ENCODE data around the gene CCNY. TPM values are rescaled to one million over a fixed set of nuclear protein-coding genes. Genes with fewer than 3 reads are reported as not detected.

The CCNY gene
- total RNA-seq, 2 donors from 2014 or later, result 40.1 to 84.6 TPM

GRCh38 chr10:35369049-35369611 is 32.8 kb downstream of the CCNY start:
- Histone ChIP-seq H3K36me3 (no peaks in the 10 kb centered on the region), H3K9me3 (no peaks in the 10 kb centered on the region), H3K4me1 (ENCODE audit: control insufficient read depth in 1 of 2, low read depth in 2 of 2) (peaks cover 21 to 27% of the 10 kb centered on the region in 2 donors), H3K27me3 (replicated peaks; ENCODE audit: insufficient read depth) (no peaks in the 10 kb centered on the region), H3K4me3 (no peak overlapping the region), H3K27ac (peak overlapping the region in 1 of 2 donors; percentile 29)
- ATAC-seq (ENCODE audit: insufficient number of reproducible peaks, low FRiP score, low read depth) (no peak), DNase-seq (ENCODE audit: low spot score) (no peak)
- TF ChIP-seq, protein P1, sequence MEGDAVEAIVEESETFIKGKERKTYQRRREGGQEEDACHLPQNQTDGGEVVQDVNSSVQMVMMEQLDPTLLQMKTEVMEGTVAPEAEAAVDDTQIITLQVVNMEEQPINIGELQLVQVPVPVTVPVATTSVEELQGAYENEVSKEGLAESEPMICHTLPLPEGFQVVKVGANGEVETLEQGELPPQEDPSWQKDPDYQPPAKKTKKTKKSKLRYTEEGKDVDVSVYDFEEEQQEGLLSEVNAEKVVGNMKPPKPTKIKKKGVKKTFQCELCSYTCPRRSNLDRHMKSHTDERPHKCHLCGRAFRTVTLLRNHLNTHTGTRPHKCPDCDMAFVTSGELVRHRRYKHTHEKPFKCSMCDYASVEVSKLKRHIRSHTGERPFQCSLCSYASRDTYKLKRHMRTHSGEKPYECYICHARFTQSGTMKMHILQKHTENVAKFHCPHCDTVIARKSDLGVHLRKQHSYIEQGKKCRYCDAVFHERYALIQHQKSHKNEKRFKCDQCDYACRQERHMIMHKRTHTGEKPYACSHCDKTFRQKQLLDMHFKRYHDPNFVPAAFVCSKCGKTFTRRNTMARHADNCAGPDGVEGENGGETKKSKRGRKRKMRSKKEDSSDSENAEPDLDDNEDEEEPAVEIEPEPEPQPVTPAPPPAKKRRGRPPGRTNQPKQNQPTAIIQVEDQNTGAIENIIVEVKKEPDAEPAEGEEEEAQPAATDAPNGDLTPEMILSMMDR (IDR thresholded peaks at IDR 0.05), result no peak

GRCh38 chr10:35371731-35372130 is 35.4 kb downstream of the CCNY start:
- Histone ChIP-seq H3K4me3 (no peak overlapping the region), H3K36me3 (no peaks in the 10 kb centered on the region), H3K4me1 (ENCODE audit: control insufficient read depth in 1 of 2, low read depth in 2 of 2) (peaks cover 17 to 24% of the 10 kb centered on the region in 2 donors), H3K9me3 (no peaks in the 10 kb centered on the region), H3K27ac (no peak overlapping the region), H3K27me3 (replicated peaks; ENCODE audit: insufficient read depth) (no peaks in the 10 kb centered on the region)
- ATAC-seq (ENCODE audit: insufficient number of reproducible peaks, low FRiP score, low read depth) (no peak), DNase-seq (ENCODE audit: low spot score) (no peak)
- TF ChIP-seq, protein P1 (IDR thresholded peaks at IDR 0.05), result no peak

DNA sequence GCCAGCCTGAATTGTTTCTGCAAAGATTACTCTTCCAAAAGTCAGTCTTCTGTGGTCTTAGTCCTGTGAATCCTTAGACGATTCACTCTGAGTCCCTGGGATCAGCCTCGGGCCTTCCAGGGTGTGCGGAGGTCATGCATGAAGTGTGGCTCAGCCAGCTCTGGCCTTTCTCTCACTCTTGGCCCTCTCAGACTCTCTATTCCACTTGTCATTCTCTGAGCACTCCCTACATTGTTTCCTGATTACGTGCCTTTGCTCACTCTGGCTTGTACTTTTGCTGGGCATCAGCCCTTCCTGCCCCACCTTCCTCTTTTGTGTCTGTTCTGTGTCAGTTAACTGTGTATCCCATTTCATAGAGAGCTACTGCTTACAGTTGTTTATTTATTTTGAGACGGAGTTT is 36.0 kb downstream of the CCNY start:
- H3K36me3 ChIP-seq, result no peaks in the 10 kb centered on the region
- H3K4me1 ChIP-seq (ENCODE audit: control insufficient read depth in 1 of 2, low read depth in 2 of 2), result peaks cover 17 to 24% of the 10 kb centered on the region in 2 donors
- ATAC-seq (ENCODE audit: insufficient number of reproducible peaks, low FRiP score, low read depth) (no peak), DNase-seq (ENCODE audit: low spot score) (no peak)
- no peak overlapping the region for H3K27ac ChIP-seq
- H3K27me3 ChIP-seq (replicated peaks; ENCODE audit: insufficient read depth), result no peaks in the 10 kb centered on the region
- no peak overlapping the region for H3K4me3 ChIP-seq
- TF ChIP-seq, protein P1 (IDR thresholded peaks at IDR 0.05), result no peak
- no peaks in the 10 kb centered on the region for H3K9me3 ChIP-seq

DNA sequence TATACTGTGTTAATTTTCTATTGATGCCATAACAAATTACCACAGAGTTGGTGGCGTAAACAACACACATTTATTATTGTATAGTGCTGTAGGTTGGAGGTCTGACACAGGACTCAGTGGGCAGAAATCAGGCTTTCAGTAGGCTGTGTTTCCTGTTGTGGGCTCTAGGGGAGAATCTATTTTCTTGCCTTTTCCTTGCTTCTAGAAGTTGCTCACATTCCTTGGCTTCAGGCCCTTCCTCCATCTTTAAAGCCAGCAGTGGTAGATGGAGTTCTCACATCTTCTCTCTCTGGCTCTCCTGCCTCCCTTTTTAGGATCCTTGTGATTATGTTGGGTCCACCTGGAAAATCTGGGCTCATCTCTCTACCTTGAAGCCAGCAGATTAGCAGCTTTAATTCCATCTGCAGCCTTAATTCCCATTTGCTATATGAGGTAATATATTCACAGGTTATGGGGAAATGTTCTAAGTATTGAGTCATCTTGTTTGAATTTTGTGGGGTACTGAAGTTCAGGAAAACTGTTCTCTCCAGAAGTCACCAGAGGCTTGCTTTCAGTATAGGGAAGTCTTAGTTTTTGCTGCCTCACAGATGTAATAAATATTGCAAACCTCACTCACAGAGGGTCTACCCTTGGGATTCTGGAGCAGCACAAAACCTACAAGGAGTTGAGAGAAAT is 38.9 kb downstream of the CCNY start:
- Histone ChIP-seq H3K36me3 (no peaks in the 10 kb centered on the region), H3K27me3 (replicated peaks; ENCODE audit: insufficient read depth) (no peaks in the 10 kb centered on the region), H3K27ac (no peak overlapping the region), H3K9me3 (no peaks in the 10 kb centered on the region), H3K4me3 (no peak overlapping the region), H3K4me1 (ENCODE audit: control insufficient read depth in 1 of 2, low read depth in 2 of 2) (peaks cover 20 to 24% of the 10 kb centered on the region in 2 donors)
- no peak for ATAC-seq (ENCODE audit: insufficient number of reproducible peaks, low FRiP score, low read depth)
- TF ChIP-seq, protein P1 (IDR thresholded peaks at IDR 0.05), result no peak
- no peak for DNase-seq (ENCODE audit: low spot score)

GRCh38 chr10:35377050-35377728 is 40.9 kb downstream of the CCNY start:
- no peak for DNase-seq (ENCODE audit: low spot score)

More at GRCh38 chr10:35377050-35377728, 40.9 kb downstream of the CCNY start:
- Histone ChIP-seq H3K27me3 (replicated peaks; ENCODE audit: insufficient read depth) (no peaks in the 10 kb centered on the region), H3K4me1 (ENCODE audit: control insufficient read depth in 1 of 2, low read depth in 2 of 2) (peaks cover 23 to 26% of the 10 kb centered on the region in 2 donors), H3K27ac (no peak overlapping the region), H3K4me3 (no peak overlapping the region), H3K9me3 (no peaks in the 10 kb centered on the region), H3K36me3 (no peaks in the 10 kb centered on the region)
- TF ChIP-seq, protein P1 (IDR thresholded peaks at IDR 0.05), result no peak
- no peak for ATAC-seq (ENCODE audit: insufficient number of reproducible peaks, low FRiP score, low read depth)
